Tibial artery (tissue), 4 donors: ENCODE measurements around the gene JKAMP.

Experiments used
- DNase-seq, 2 donors: peaks; one replicate each; pipeline ENCODE4 v3.0.0-alpha.2; 2019
- H3K27ac ChIP-seq, 2 donors: fragments of 200-600 bp; sonication (generic) in 1 of 2; 1 replicate in 1 of 2; 2 replicates in 1 of 2; pipeline ENCODE4 v1.5.1; 2018 to 2019; ENCODE audit warnings: mild to moderate bottlenecking in 1 of 2
- H3K27me3 ChIP-seq, 2 donors: fragments of 200-600 bp; sonication (generic) in 1 of 2; one replicate each; pipeline versions ENCODE4 v1.5.1 to v1.6.0; 2016 to 2019
- H3K36me3 ChIP-seq, 3 donors: fragments of 200-600 bp; sonication (generic) in 2 of 3; one replicate each; pipeline ENCODE4 v1.5.1; 2016 to 2019; ENCODE audit warnings: mild to moderate bottlenecking in 2 of 3
- H3K4me1 ChIP-seq, 4 donors: fragments of 200-600 bp; sonication (generic) in 2 of 4; 1 replicate in 3 of 4; 2 replicates in 1 of 4; pipeline ENCODE4 v1.5.1; 2016 to 2019
- H3K4me3 ChIP-seq, 2 donors: fragments of 200-600 bp; sonication (generic) in 1 of 2; 1 replicate in 1 of 2; 2 replicates in 1 of 2; pipeline ENCODE4 v1.5.1; 2018 to 2019; ENCODE audit warnings: mild to moderate bottlenecking in 2 of 2
- H3K9me3 ChIP-seq, 3 donors: fragments of 200-600 bp; sonication (generic) in 1 of 3; one replicate each; pipeline ENCODE4 v1.5.1; 2016 to 2019
- intact Hi-C: fragments of 100-400 bp; cut with DNase I; formaldehyde crosslinking; loops from one replicate; pipeline ENCODE4 v1.15.0; 2023; ENCODE audit warnings: low total_unique reads
- TF ChIP-seq, protein P1 (sequence below), 2 experiments: fragments of 200-600 bp in 1 of 2; fragments of 450-650 bp in 1 of 2; IDR thresholded peaks; one replicate each; pipeline ENCODE4 v1.5.1; 2017 to 2019; ENCODE audit warnings: antibody characterized with exemption in 2 of 2, mild to moderate bottlenecking in 1 of 2, moderate library complexity in 1 of 2

The JKAMP gene

DNA sequence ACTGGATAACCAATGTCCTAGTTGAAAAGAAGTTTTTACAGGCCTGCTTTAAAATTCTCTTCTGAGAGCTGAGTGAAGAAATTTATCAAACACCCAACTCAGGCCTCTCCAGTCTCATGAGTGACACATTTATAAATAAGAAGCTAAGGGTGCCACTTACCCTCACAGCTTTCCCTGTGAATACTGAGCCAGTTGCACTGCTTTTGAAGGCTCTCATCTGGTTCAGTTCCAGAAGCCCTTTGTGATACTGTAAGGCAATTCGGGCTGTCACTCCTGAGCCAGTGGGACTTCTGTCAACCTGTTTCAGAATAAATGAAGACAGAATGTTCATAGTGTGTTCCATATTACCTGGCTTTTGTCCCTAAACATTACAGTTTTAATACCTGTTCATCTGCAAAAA is 8.6 kb upstream of the JKAMP start:
- TF ChIP-seq, protein P1, sequence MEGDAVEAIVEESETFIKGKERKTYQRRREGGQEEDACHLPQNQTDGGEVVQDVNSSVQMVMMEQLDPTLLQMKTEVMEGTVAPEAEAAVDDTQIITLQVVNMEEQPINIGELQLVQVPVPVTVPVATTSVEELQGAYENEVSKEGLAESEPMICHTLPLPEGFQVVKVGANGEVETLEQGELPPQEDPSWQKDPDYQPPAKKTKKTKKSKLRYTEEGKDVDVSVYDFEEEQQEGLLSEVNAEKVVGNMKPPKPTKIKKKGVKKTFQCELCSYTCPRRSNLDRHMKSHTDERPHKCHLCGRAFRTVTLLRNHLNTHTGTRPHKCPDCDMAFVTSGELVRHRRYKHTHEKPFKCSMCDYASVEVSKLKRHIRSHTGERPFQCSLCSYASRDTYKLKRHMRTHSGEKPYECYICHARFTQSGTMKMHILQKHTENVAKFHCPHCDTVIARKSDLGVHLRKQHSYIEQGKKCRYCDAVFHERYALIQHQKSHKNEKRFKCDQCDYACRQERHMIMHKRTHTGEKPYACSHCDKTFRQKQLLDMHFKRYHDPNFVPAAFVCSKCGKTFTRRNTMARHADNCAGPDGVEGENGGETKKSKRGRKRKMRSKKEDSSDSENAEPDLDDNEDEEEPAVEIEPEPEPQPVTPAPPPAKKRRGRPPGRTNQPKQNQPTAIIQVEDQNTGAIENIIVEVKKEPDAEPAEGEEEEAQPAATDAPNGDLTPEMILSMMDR (IDR thresholded peaks at IDR 0.05), result no peak
- no peak overlapping the region for H3K4me3 ChIP-seq
- DNase-seq, result no peak
- peaks cover 0 to 29% (median 15%) of the 10 kb centered on the region in 4 donors for H3K4me1 ChIP-seq
- no peaks in the 10 kb centered on the region for H3K9me3 ChIP-seq
- peak overlapping the region in 1 of 2 donors; percentile 10 for H3K27ac ChIP-seq
- peaks cover 5 to 53% (median 39%) of the 10 kb centered on the region in 3 donors for H3K36me3 ChIP-seq
- intact Hi-C loops, result no loop called here
- no peaks in the 10 kb centered on the region for H3K27me3 ChIP-seq

DNA sequence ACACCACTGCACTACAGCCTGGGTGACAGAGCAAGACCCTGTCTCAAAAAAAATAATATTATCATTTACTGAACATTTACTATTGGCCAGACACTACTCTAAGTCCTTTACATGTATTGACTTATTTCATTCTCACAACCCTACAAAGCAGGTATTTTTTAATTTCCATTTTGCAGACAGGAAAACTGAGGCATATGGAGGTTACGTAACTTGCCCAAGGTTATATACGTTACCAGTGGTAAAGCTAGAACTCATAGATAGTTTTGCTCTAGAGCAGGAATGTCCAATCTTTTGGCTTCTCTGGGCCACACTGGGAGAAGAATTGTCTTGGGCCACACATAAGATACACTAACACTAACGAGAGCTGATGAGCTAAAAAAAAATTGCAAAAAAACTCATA is 5.8 kb upstream of the JKAMP start:
- Histone ChIP-seq H3K4me1 (peaks cover 0 to 54% (median 30%) of the 10 kb centered on the region in 4 donors), H3K36me3 (peaks cover 2 to 39% (median 28%) of the 10 kb centered on the region in 3 donors), H3K4me3 (no peak overlapping the region), H3K27me3 (no peaks in the 10 kb centered on the region), H3K27ac (no peak overlapping the region), H3K9me3 (no peaks in the 10 kb centered on the region)
- TF ChIP-seq, protein P1 (IDR thresholded peaks at IDR 0.05), result no peak
- intact Hi-C loops, result no loop called here
- no peak for DNase-seq

DNA sequence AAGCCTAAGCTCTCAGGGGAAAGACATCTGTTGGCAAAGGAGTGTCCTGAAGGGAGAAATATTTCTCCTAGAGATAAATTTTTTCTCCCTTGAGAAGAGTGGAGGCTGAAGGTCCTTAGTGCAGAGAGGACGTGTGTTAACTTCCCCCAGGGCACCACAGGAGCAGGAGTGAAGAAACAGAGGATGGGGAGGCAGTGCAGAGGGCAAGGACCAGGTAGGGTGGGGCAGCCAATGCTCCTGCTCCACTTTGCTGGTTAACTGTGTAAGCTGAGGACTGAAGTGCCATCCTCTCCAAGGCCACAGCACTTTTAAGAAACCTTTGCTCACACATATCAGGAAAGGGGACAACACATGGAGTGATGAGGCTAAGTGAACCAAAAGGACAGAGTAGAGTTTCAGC is 4.2 kb upstream of the JKAMP start:
- peak overlapping the region; percentile 49 to 88 for H3K27ac ChIP-seq
- intact Hi-C loops, result loop anchor here (10.0 kb wide), 1 partner anchor 1665 kb away; no protein-coding TSS in a partner anchor
- H3K36me3 ChIP-seq, result peaks cover 0 to 24% (median 19%) of the 10 kb centered on the region in 3 donors
- no peak overlapping the region for H3K4me3 ChIP-seq
- H3K4me1 ChIP-seq, result peaks cover 0 to 45% (median 24%) of the 10 kb centered on the region in 4 donors
- no peaks in the 10 kb centered on the region for H3K9me3 ChIP-seq
- DNase-seq, result no peak
- TF ChIP-seq, protein P1 (IDR thresholded peaks at IDR 0.05), result no peak
- H3K27me3 ChIP-seq, result no peaks in the 10 kb centered on the region

DNA sequence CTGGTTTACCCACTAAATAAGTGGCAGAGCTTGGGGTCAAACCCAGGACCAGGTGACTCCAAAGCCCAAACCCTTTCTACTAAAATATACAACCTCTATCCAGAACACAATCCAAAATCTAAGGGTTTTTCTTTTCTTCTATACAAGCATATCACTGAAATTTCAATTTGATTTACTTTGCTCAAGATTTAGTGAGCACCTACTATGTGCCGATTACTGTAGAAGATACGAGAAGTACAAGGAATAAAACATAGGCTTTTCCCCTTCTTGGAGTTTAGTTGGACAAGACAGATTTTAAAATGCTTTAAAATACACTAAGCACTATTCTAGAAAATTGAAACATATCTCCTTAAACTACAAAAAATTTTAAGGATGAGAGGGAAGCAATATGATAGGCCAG is 2.9 kb upstream of the JKAMP start:
- intact Hi-C loops, result loop anchor here (10.0 kb wide), 1 partner anchor 1663 kb away; no protein-coding TSS in a partner anchor
- peaks cover 0 to 57% (median 29%) of the 10 kb centered on the region in 4 donors for H3K4me1 ChIP-seq
- no peaks in the 10 kb centered on the region for H3K9me3 ChIP-seq
- H3K27ac ChIP-seq, result peak overlapping the region; percentile 49 to 88
- no peak for DNase-seq
- H3K4me3 ChIP-seq, result peak overlapping the region in 1 of 2 donors; percentile 88
- H3K27me3 ChIP-seq, result no peaks in the 10 kb centered on the region
- peaks cover 0 to 13% (median 10%) of the 10 kb centered on the region in 3 donors for H3K36me3 ChIP-seq
- TF ChIP-seq, protein P1 (IDR thresholded peaks at IDR 0.05), result no peak

DNA sequence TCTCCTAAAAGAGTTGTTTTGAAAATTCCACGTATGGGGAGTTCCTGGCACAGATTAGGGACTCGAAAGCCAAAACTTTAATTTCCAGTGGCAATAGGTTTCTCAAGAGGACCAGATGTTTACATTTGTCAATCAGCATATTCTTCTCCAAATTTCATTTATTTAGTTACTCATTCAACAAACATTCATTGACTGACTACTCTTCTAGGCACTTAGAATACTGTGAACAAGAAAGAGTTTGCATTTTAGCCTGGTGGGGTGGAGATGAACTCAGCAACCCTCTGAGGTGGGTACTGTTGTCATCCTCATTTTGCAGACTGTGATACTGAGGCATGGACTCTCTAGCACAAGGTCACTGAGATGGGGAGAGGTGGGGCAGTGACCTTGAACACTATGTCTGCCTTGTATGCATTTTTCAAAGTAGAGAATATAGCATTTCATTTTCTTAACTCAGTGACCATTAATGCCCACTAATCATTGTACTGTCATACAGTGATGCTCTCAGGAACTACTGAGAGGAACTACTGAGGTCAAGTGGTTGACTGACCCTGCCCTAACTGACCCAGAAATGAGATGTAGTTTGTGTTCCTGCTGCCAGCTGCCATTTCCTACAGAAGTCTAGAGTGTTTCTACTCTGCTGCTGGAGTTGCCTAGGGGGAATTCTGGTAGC is 2.3 kb upstream of the JKAMP start:
- H3K27me3 ChIP-seq, result no peaks in the 10 kb centered on the region
- intact Hi-C loops, result loop anchor here (10.0 kb wide), 1 partner anchor 1663 kb away; no protein-coding TSS in a partner anchor
- H3K36me3 ChIP-seq, result peaks cover 0 to 10% (median 7%) of the 10 kb centered on the region in 3 donors
- no peak for DNase-seq
- H3K27ac ChIP-seq, result peak overlapping the region; percentile 88 to 96
- H3K4me3 ChIP-seq, result peak overlapping the region; percentile 76 to 88
- peaks cover 0 to 63% (median 30%) of the 10 kb centered on the region in 4 donors for H3K4me1 ChIP-seq
- TF ChIP-seq, protein P1 (IDR thresholded peaks at IDR 0.05), result no peak
- H3K9me3 ChIP-seq, result no peaks in the 10 kb centered on the region
